DND-41 (cell line): ENCODE results near the gene HS3ST6.

ENCODE experiments used
- CTCF ChIP-seq: IDR thresholded peaks from 2 replicates; pipeline ENCODE4 v1.5.1; 2012; ENCODE audit warnings: borderline replicate concordance, low read length, moderate library complexity, mild to moderate bottlenecking; ENCODE audit not compliant: poor library complexity, severe bottlenecking; ENCODE audit errors: extremely low read depth
- EZH2 ChIP-seq: IDR thresholded peaks from 3 replicates; pipeline ENCODE4 v1.6.1; 2012; ENCODE audit warnings: borderline replicate concordance, low read depth, mild to moderate bottlenecking, moderate library complexity, low read length, inconsistent platforms; ENCODE audit not compliant: severe bottlenecking

DNA sequence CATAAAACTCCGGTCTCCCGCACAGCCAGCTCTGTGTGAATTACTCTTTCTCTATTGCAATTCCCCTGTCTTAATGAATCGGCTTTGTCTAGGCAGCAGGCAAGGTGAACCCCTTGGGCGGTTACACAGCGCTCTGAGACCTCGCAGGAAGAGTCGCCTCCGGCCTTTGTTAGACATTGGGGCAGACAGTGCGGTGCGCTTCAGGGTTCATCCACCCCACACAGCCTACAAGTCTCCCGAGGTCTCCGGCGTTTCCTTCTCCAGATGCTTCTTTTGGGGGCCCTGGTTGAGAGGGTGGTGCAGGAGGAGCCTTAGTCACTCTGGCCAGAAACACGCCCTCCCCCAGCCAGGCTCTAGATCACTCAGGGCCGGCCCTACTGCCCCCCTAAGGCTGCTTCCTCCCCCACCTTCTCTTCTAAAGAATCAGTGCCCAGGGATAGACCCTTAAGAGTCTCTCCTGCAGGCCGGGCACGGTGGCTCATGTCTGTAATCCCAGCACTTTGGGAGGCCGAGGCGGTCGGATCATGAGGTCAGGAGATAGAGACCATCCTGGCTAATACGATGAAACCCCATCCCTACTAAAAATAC lies 26.5 kb upstream of the HS3ST6 start:
- no peak for TF ChIP-seq CTCF
- TF ChIP-seq EZH2 = no peak
